ENCODE measurements around the gene IFT74.

IFT74 gene

GRCh38 chr9:27110181-27110580 lies 154.0 kb downstream of the IFT74 start:
- DNase-seq (ENCODE audit: low read depth, low spot score): no peak
- peak overlapping the region; percentile 43 for H3K4me3 ChIP-seq (ENCODE audit: low read depth, low read length)
- TF ChIP-seq, protein P1, sequence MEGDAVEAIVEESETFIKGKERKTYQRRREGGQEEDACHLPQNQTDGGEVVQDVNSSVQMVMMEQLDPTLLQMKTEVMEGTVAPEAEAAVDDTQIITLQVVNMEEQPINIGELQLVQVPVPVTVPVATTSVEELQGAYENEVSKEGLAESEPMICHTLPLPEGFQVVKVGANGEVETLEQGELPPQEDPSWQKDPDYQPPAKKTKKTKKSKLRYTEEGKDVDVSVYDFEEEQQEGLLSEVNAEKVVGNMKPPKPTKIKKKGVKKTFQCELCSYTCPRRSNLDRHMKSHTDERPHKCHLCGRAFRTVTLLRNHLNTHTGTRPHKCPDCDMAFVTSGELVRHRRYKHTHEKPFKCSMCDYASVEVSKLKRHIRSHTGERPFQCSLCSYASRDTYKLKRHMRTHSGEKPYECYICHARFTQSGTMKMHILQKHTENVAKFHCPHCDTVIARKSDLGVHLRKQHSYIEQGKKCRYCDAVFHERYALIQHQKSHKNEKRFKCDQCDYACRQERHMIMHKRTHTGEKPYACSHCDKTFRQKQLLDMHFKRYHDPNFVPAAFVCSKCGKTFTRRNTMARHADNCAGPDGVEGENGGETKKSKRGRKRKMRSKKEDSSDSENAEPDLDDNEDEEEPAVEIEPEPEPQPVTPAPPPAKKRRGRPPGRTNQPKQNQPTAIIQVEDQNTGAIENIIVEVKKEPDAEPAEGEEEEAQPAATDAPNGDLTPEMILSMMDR (IDR thresholded peaks at IDR 0.05; ENCODE audit: low read depth, low read length): no peak
- in situ Hi-C loops (cut with HindIII; ENCODE audit: low sequenced_read_pairs): no loop called here

- H3K4me3 ChIP-seq (ENCODE audit: low read depth, low read length): no peak overlapping the region
- TF ChIP-seq, protein P1 (IDR thresholded peaks at IDR 0.05; ENCODE audit: low read depth, low read length): no peak
- DNase-seq (ENCODE audit: low read depth, low spot score): no peak
- in situ Hi-C loops (cut with HindIII; ENCODE audit: low sequenced_read_pairs): no loop called here
These were observed 156.0 kb downstream of the IFT74 start for GRCh38 chr9:27112235-27112634.

Measured in astrocyte of the spinal cord (primary cell).